Right lung (tissue), 5 donors: ENCODE results near the gene RPL22L1. TPM values are rescaled to one million over a fixed set of nuclear protein-coding genes. Genes with fewer than 3 reads are reported as not detected.
"Not testable (repeated sequence)": the region's sequence is repeated elsewhere in the genome, so short reads cannot be mapped to it uniquely, and the experiment has no call there.

Source experiments
- DNase-seq, 2 donors: peaks; one replicate each; pipeline ENCODE4 v3.0.0-alpha.2; 2013
- polyA plus RNA-seq, 5 donors: library from polyadenylated mRNA; unstranded; fragments of 120-200 nt; gene quantifications; one replicate each; pipeline versions ENCODE4 v1.2.1 to v1.2.3, GENCODE V29; 2013; ENCODE audit warnings: inconsistent platforms in 1 of 5, low replicate concordance in 1 of 5; ENCODE audit not compliant: insufficient read length in 5 of 5, insufficient read depth in 1 of 5

Gene RPL22L1
- polyA plus RNA-seq, 5 donors: 65.4 to 76.3 (median 68.5) TPM

GRCh38 chr3:170893895-170894294 is 23.9 kb upstream of the RPL22L1 start:
- no peak for DNase-seq

GRCh38 chr3:170889630-170890029 is 19.6 kb upstream of the RPL22L1 start:
- no peak for DNase-seq

- no peak for DNase-seq
These were observed 19.1 kb upstream of the RPL22L1 start for GRCh38 chr3:170889132-170889531.

- not testable (repeated sequence) for DNase-seq
These were observed 14.3 kb upstream of the RPL22L1 start for GRCh38 chr3:170884109-170884930.

- not testable (repeated sequence) for DNase-seq
These were observed 8.7 kb upstream of the RPL22L1 start for GRCh38 chr3:170878688-170879087.

- not testable (repeated sequence) for DNase-seq
These were observed 7.3 kb upstream of the RPL22L1 start for GRCh38 chr3:170877311-170877710.

GRCh38 chr3:170876537-170876936 is 6.5 kb upstream of the RPL22L1 start:
- DNase-seq: no peak

GRCh38 chr3:170869239-170869590 is 780 bp downstream of the RPL22L1 start:
- DNase-seq: peak in 1 of 2 donors; percentile 11

GRCh38 chr3:170868577-170869238 is 1.3 kb downstream of the RPL22L1 start:
- DNase-seq: no peak

GRCh38 chr3:170867143-170867937 is 2.7 kb downstream of the RPL22L1 start:
- no peak for DNase-seq

GRCh38 chr3:170866499-170866898 is 3.5 kb downstream of the RPL22L1 start:
- no peak for DNase-seq

GRCh38 chr3:170865209-170866094 is 4.5 kb downstream of the RPL22L1 start:
- no peak for DNase-seq

- DNase-seq: no peak
These were observed 5.3 kb downstream of the RPL22L1 start for GRCh38 chr3:170864525-170865208.

GRCh38 chr3:170863816-170864215 is 6.2 kb downstream of the RPL22L1 start:
- no peak for DNase-seq

- peak; percentile 14 to 40 for DNase-seq
These were observed 7.2 kb downstream of the RPL22L1 start for GRCh38 chr3:170862618-170863374.

GRCh38 chr3:170858599-170858998 is 11.4 kb downstream of the RPL22L1 start:
- no peak for DNase-seq

- DNase-seq: no peak
These were observed 17.7 kb downstream of the RPL22L1 start for GRCh38 chr3:170852324-170852723.

- no peak for DNase-seq
These were observed 21.6 kb downstream of the RPL22L1 start for GRCh38 chr3:170848292-170848917.

- no peak for DNase-seq
These were observed 25.6 kb downstream of the RPL22L1 start for GRCh38 chr3:170844377-170844776.
